ENCODE measurements around the gene SMIM10.

DNA sequence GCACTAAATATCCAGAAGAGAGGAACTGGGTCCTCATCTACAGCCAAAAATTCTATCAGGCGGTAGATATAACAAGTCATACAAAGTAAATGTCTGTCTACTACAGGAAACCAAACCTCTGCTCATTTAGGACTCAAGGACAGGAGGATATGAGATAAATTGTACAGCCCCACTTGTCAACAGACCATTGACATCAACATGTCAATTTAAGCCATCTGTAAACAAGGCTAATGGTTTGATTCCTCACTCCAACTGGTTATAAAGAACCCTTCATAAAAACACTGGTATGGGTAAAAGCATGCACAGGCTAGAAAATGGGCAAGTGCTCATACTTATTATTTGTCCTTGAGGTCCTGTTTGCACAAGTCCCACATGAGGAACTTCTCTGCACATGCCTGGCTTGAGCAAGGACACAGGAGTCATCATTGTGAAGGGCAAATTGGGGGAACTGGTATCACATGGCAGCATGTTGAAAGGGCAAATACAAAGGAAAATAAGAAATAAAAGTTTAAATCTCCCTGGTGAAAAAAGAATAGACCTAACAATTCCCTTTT is 18.3 kb downstream of the SMIM10 start:
- TF ChIP-seq, protein P1, sequence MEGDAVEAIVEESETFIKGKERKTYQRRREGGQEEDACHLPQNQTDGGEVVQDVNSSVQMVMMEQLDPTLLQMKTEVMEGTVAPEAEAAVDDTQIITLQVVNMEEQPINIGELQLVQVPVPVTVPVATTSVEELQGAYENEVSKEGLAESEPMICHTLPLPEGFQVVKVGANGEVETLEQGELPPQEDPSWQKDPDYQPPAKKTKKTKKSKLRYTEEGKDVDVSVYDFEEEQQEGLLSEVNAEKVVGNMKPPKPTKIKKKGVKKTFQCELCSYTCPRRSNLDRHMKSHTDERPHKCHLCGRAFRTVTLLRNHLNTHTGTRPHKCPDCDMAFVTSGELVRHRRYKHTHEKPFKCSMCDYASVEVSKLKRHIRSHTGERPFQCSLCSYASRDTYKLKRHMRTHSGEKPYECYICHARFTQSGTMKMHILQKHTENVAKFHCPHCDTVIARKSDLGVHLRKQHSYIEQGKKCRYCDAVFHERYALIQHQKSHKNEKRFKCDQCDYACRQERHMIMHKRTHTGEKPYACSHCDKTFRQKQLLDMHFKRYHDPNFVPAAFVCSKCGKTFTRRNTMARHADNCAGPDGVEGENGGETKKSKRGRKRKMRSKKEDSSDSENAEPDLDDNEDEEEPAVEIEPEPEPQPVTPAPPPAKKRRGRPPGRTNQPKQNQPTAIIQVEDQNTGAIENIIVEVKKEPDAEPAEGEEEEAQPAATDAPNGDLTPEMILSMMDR (IDR thresholded peaks at IDR 0.05; ENCODE audit: low read depth, low read length, poor library complexity, severe bottlenecking), result no peak
- TF ChIP-seq EZH2phosphoT487 (IDR thresholded peaks at IDR 0.05; ENCODE audit: borderline replicate concordance, low read length), result no peak
